Astrocyte (in vitro differentiated cells and primary cell): ENCODE results near the gene ADCY2. TPM values are rescaled to one million over a fixed set of nuclear protein-coding genes. Genes with fewer than 3 reads are reported as not detected.

Source experiments
- DNase-seq: peaks from one replicate; pipeline ENCODE4 v3.0.0-alpha.2; 2010; ENCODE audit warnings: low read depth
- FAIRE-seq: peaks from 2 replicates; lab custom pipeline; 2011; peaks lifted over from hg19 to GRCh38; lab: Jason Lieb, UNC
- H2AFZ ChIP-seq: 2 replicates; pipeline ENCODE4 v1.6.0; 2012; ENCODE audit warnings: low read depth, low read length, inconsistent platforms
- H3K27ac ChIP-seq: 2 replicates; pipeline ENCODE4 v1.5.1; 2011; ENCODE audit warnings: low read depth, low read length, inconsistent platforms
- H3K27me3 ChIP-seq: 2 replicates; pipeline ENCODE4 v1.6.0; 2011; ENCODE audit warnings: low read length, inconsistent platforms; ENCODE audit not compliant: insufficient read depth
- H3K36me3 ChIP-seq: 2 replicates; pipeline ENCODE4 v1.5.1; 2011; ENCODE audit warnings: low read length, inconsistent platforms; ENCODE audit not compliant: insufficient read depth
- H3K4me1 ChIP-seq: 2 replicates; pipeline ENCODE4 v1.5.1; 2011; ENCODE audit warnings: low read length, inconsistent platforms; ENCODE audit not compliant: insufficient read depth
- H3K4me2 ChIP-seq: 2 replicates; pipeline ENCODE4 v1.6.0; 2012; ENCODE audit warnings: low read length, inconsistent platforms
- H3K4me3 ChIP-seq: 2 replicates; pipeline ENCODE4 v1.5.1; 2011; ENCODE audit warnings: low read depth, mild to moderate bottlenecking, low read length, inconsistent platforms; ENCODE audit not compliant: insufficient read depth
- H3K79me2 ChIP-seq: 2 replicates; pipeline ENCODE4 v1.6.0; 2012; ENCODE audit warnings: mild to moderate bottlenecking, low read length, inconsistent platforms; ENCODE audit not compliant: insufficient read depth
- H3K9ac ChIP-seq: 2 replicates; pipeline ENCODE4 v1.6.0; 2012; ENCODE audit warnings: mild to moderate bottlenecking, low read length, inconsistent platforms
- H3K9me3 ChIP-seq: 2 replicates; pipeline ENCODE4 v1.5.1; 2012; ENCODE audit warnings: low read depth, mild to moderate bottlenecking, low read length, inconsistent platforms; ENCODE audit not compliant: insufficient read depth
- H4K20me1 ChIP-seq: 2 replicates; pipeline ENCODE4 v1.6.0; 2012; ENCODE audit warnings: low read length, inconsistent platforms; ENCODE audit not compliant: insufficient read depth
- H3K27ac Mint-ChIP-seq: one replicate; pipeline ENCODE4 v1.8.0; 2021; ENCODE audit warnings: mild to moderate bottlenecking, mixed read lengths; ENCODE audit not compliant: unreplicated experiment
- H3K27me3 Mint-ChIP-seq: one replicate; pipeline ENCODE4 v1.8.0; 2021; ENCODE audit warnings: low read depth, mixed read lengths; ENCODE audit not compliant: unreplicated experiment
- H3K36me3 Mint-ChIP-seq: one replicate; pipeline ENCODE4 v1.8.0; 2021; ENCODE audit warnings: low read depth, mixed read lengths; ENCODE audit not compliant: unreplicated experiment
- H3K4me1 Mint-ChIP-seq: one replicate; pipeline ENCODE4 v1.8.0; 2021; ENCODE audit warnings: low read depth, mixed read lengths; ENCODE audit not compliant: unreplicated experiment
- H3K4me3 Mint-ChIP-seq: one replicate; pipeline ENCODE4 v1.8.0; 2021; ENCODE audit warnings: mild to moderate bottlenecking, moderate library complexity, mixed read lengths; ENCODE audit not compliant: unreplicated experiment
- H3K9me3 Mint-ChIP-seq: one replicate; pipeline ENCODE4 v1.8.0; 2021; ENCODE audit warnings: mild to moderate bottlenecking, mixed read lengths; ENCODE audit not compliant: unreplicated experiment
- CTCF ChIP-seq: IDR thresholded peaks from 2 replicates; pipeline ENCODE4 v1.5.1; 2011; ENCODE audit warnings: low read depth, mild to moderate bottlenecking, inconsistent platforms, low read length, moderate library complexity; ENCODE audit not compliant: insufficient read depth
- EZH2 ChIP-seq: IDR thresholded peaks from 2 replicates; pipeline ENCODE4 v1.6.1; 2012; ENCODE audit warnings: mild to moderate bottlenecking, low read length, inconsistent platforms; ENCODE audit not compliant: insufficient read depth
- total RNA-seq: library from RNA; stranded (reverse); gene quantifications from 2 replicates; pipeline ENCODE4 v1.2.1, GENCODE V29; 2021

Gene ADCY2
- total RNA-seq, 1 donor from 2014 or later = 5.7 TPM

GRCh38 chr5:7857361-7857760 is 461.4 kb downstream of the ADCY2 start:
- Histone ChIP-seq H3K36me3 (peaks cover 28% of the 10 kb centered on the region), H3K9me3 (no peaks in the 10 kb centered on the region), H3K4me2 (no peak overlapping the region), H3K4me3 (no peak overlapping the region), H3K27me3 (no peaks in the 10 kb centered on the region), H2AFZ (no peak overlapping the region), H3K27ac (no peak overlapping the region), H3K79me2 (no peaks in the 10 kb centered on the region), H3K4me1 (no peaks in the 10 kb centered on the region), H3K9ac (no peak overlapping the region), H4K20me1 (no peaks in the 10 kb centered on the region)
- Mint-ChIP-seq H3K36me3 (peaks cover 3% of the 10 kb centered on the region), H3K4me3 (no peak overlapping the region), H3K27ac (no peak overlapping the region), H3K27me3 (no peaks in the 10 kb centered on the region), H3K4me1 (peaks cover 7% of the 10 kb centered on the region), H3K9me3 (peaks cover under 1% of the 10 kb centered on the region)
- no peak for DNase-seq
- no peak for TF ChIP-seq EZH2
- TF ChIP-seq CTCF = no peak
- no peak for FAIRE-seq

GRCh38 chr5:7857926-7858632 is 462.1 kb downstream of the ADCY2 start:
- no peaks in the 10 kb centered on the region for H3K9me3 Mint-ChIP-seq
- Histone ChIP-seq H4K20me1 (no peaks in the 10 kb centered on the region), H3K27ac (no peak overlapping the region), H3K9me3 (no peaks in the 10 kb centered on the region), H3K36me3 (peaks cover 35% of the 10 kb centered on the region), H3K4me2 (no peak overlapping the region), H3K9ac (no peak overlapping the region), H2AFZ (no peak overlapping the region), H3K4me1 (no peaks in the 10 kb centered on the region), H3K27me3 (no peaks in the 10 kb centered on the region), H3K79me2 (no peaks in the 10 kb centered on the region), H3K4me3 (no peak overlapping the region)
- H3K27me3 Mint-ChIP-seq = no peaks in the 10 kb centered on the region
- H3K36me3 Mint-ChIP-seq = peaks cover 3% of the 10 kb centered on the region
- H3K4me1 Mint-ChIP-seq = peaks cover 5% of the 10 kb centered on the region
- DNase-seq (no peak), FAIRE-seq (no peak)
- no peak overlapping the region for H3K27ac Mint-ChIP-seq
- no peak overlapping the region for H3K4me3 Mint-ChIP-seq
- TF ChIP-seq CTCF = no peak

GRCh38 chr5:7866196-7866595 is 470.3 kb downstream of the ADCY2 start:
- Histone ChIP-seq H3K27ac (no peak overlapping the region), H4K20me1 (peaks cover 15% of the 10 kb centered on the region), H3K79me2 (peaks cover 52% of the 10 kb centered on the region), H3K4me2 (no peak overlapping the region), H3K4me3 (no peak overlapping the region), H2AFZ (no peak overlapping the region), H3K36me3 (peaks cover 26% of the 10 kb centered on the region), H3K9me3 (no peaks in the 10 kb centered on the region), H3K9ac (no peak overlapping the region), H3K4me1 (peaks cover 8% of the 10 kb centered on the region), H3K27me3 (no peaks in the 10 kb centered on the region)
- no peak for FAIRE-seq
- no peak overlapping the region for H3K27ac Mint-ChIP-seq
- no peak for DNase-seq
- H3K36me3 Mint-ChIP-seq = peaks cover 3% of the 10 kb centered on the region
- peaks cover 14% of the 10 kb centered on the region for H3K4me1 Mint-ChIP-seq
- H3K27me3 Mint-ChIP-seq = no peaks in the 10 kb centered on the region
- no peak for TF ChIP-seq EZH2
- no peak for TF ChIP-seq CTCF
- H3K9me3 Mint-ChIP-seq = no peaks in the 10 kb centered on the region
- no peak overlapping the region for H3K4me3 Mint-ChIP-seq
